GM20431 (cell line): ENCODE data around the gene EIF1AX.
"Not testable (repeated sequence)": the region's sequence is repeated elsewhere in the genome, so short reads cannot be mapped to it uniquely, and the experiment has no call there.

Experiments
- in situ Hi-C: fragments of 300-500 bp; cut with MseI, MboI; formaldehyde crosslinking; loops from one replicate; pipeline ENCODE4 v1.15.0; 2020; ENCODE audit warnings: low sequenced_read_pairs; ENCODE audit not compliant: unreplicated experiment

Gene EIF1AX

GRCh38 chrX:20141281-20142220, at the start of gene EIF1AX:
TSS of gene EIF1AX (minus strand) at chrX:20141838. CDS start at chrX:20141640, 198 bp downstream.
- in situ Hi-C loops, result no loop called here

- in situ Hi-C loops, result no loop called here
These were observed 47.5 kb upstream of the EIF1AX start for GRCh38 chrX:20189171-20189570.

GRCh38 chrX:20181598-20182329, 40.1 kb upstream of the EIF1AX start:
- in situ Hi-C loops, result no loop called here

GRCh38 chrX:20177093-20177492, 35.5 kb upstream of the EIF1AX start:
- in situ Hi-C loops, result no loop called here

GRCh38 chrX:20173856-20174255, 32.2 kb upstream of the EIF1AX start:
- in situ Hi-C loops, result no loop called here

GRCh38 chrX:20173313-20173712, 31.7 kb upstream of the EIF1AX start:
- in situ Hi-C loops, result no loop called here

GRCh38 chrX:20171887-20172286, 30.2 kb upstream of the EIF1AX start:
- in situ Hi-C loops, result no loop called here

- in situ Hi-C loops, result not testable (repeated sequence)
These were observed 20.9 kb upstream of the EIF1AX start for GRCh38 chrX:20162516-20162915.

GRCh38 chrX:20159797-20160385, 18.3 kb upstream of the EIF1AX start:
- in situ Hi-C loops, result no loop called here

- in situ Hi-C loops, result no loop called here
These were observed 10.1 kb upstream of the EIF1AX start for GRCh38 chrX:20151689-20152088.

- in situ Hi-C loops, result no loop called here
These were observed 7.7 kb upstream of the EIF1AX start for GRCh38 chrX:20149326-20149725.

GRCh38 chrX:20147561-20147960, 5.9 kb upstream of the EIF1AX start:
- in situ Hi-C loops, result no loop called here

- in situ Hi-C loops, result no loop called here
These were observed 2.9 kb upstream of the EIF1AX start for GRCh38 chrX:20144491-20144890.

- in situ Hi-C loops, result no loop called here
These were observed 1.9 kb upstream of the EIF1AX start for GRCh38 chrX:20143561-20143960.

GRCh38 chrX:20143111-20143510, 1.5 kb upstream of the EIF1AX start:
- in situ Hi-C loops, result no loop called here

GRCh38 chrX:20140420-20140819, 1.2 kb downstream of the EIF1AX start:
- in situ Hi-C loops, result no loop called here

- in situ Hi-C loops, result no loop called here
These were observed 1.7 kb downstream of the EIF1AX start for GRCh38 chrX:20139966-20140365.

- in situ Hi-C loops, result no loop called here
These were observed 5.7 kb downstream of the EIF1AX start for GRCh38 chrX:20135944-20136343.

GRCh38 chrX:20132666-20133065, 9.0 kb downstream of the EIF1AX start:
- in situ Hi-C loops, result no loop called here

- in situ Hi-C loops, result no loop called here
These were observed 11.3 kb downstream of the EIF1AX start for GRCh38 chrX:20130357-20130756.

- in situ Hi-C loops, result no loop called here
These were observed 12.1 kb downstream of the EIF1AX start for GRCh38 chrX:20129547-20129946.
